Stomach smooth muscle (tissue), 2 donors: Measurements from ENCODE around the gene KAZN.

Experiments used
- H3K27ac ChIP-seq: one replicate; pipeline ENCODE4 v1.7.0; 2013; ENCODE audit warnings: mild to moderate bottlenecking, low read length, inconsistent platforms
- H3K27me3 ChIP-seq, 2 donors: one replicate each; pipeline ENCODE4 v1.7.0; 2013; ENCODE audit warnings: low read length in 2 of 2; ENCODE audit not compliant: insufficient read depth in 2 of 2, control insufficient read depth in 1 of 2
- H3K36me3 ChIP-seq, 2 donors: one replicate each; pipeline ENCODE4 v1.7.0; 2013; ENCODE audit warnings: low read length in 2 of 2; ENCODE audit not compliant: control insufficient read depth in 2 of 2, insufficient read depth in 2 of 2
- H3K4me1 ChIP-seq: one replicate; pipeline ENCODE4 v1.7.0; 2013; ENCODE audit warnings: low read length; ENCODE audit not compliant: control insufficient read depth, insufficient read depth
- H3K4me3 ChIP-seq, 2 donors: one replicate each; pipeline ENCODE4 v1.7.0; 2013; ENCODE audit warnings: low read length in 2 of 2
- H3K9ac ChIP-seq, 2 donors: one replicate each; pipeline ENCODE4 v1.7.0; 2013; ENCODE audit warnings: low read length in 2 of 2, mild to moderate bottlenecking in 1 of 2
- H3K9me3 ChIP-seq, 2 donors: one replicate each; pipeline ENCODE4 v1.7.0; 2013; ENCODE audit warnings: low read length in 2 of 2; ENCODE audit not compliant: control insufficient read depth in 2 of 2
- donor health status: healthy.
- donor health status: Pancreatic carcinoma.

Gene KAZN

DNA sequence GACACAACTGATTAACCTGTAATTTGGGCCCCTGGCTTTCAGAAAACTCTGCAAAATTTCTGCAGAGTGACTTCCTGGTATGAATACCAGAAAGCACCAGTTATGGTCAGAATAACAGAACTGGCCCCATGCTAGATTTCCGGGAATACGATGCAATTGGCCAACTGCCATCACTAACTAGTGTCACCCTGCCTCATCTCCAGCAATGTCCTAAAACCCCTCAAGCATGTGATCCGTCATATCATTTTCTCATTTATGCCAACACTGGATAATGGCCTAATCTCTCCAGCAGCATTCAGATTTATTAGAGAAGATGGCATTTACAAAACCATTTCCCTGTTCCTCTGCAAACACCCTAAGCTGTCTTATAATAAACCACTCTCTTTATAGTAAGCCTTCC lies 15.4 kb downstream of the KAZN start:
- H3K27me3 ChIP-seq = peaks cover 0 to 4% of the 10 kb centered on the region in 2 donors

DNA sequence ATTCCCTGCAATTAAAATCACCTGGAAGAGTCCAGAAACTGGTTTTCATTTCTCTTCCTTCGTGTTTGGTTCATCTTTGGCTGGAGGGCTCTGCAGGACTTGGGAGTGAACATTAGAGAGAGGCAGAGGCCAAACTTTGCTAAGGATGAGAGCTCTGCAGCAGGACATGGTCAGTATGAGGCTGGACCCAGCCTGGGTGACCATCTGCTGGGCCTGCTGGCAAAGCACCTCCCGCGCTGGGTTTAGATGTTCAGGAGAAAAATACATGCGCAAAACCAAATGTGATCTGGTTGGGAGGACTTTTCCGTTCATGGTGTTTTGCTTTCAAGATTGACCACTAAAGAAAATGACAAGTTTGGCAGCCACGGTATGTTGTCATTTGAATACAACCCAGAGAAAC lies 15.9 kb downstream of the KAZN start:
- Histone ChIP-seq H3K4me3 (no peak overlapping the region), H3K27me3 (peaks cover 0 to 4% of the 10 kb centered on the region in 2 donors), H3K4me1 (no peaks in the 10 kb centered on the region), H3K27ac (no peak overlapping the region), H3K9me3 (no peaks in the 10 kb centered on the region), H3K36me3 (no peaks in the 10 kb centered on the region), H3K9ac (no peak overlapping the region)

More for the DNA sequence above, 15.4 kb downstream of the KAZN start:
- Histone ChIP-seq H3K4me3 (no peak overlapping the region), H3K9me3 (no peaks in the 10 kb centered on the region), H3K36me3 (no peaks in the 10 kb centered on the region), H3K27ac (no peak overlapping the region), H3K4me1 (no peaks in the 10 kb centered on the region), H3K9ac (no peak overlapping the region)

DNA sequence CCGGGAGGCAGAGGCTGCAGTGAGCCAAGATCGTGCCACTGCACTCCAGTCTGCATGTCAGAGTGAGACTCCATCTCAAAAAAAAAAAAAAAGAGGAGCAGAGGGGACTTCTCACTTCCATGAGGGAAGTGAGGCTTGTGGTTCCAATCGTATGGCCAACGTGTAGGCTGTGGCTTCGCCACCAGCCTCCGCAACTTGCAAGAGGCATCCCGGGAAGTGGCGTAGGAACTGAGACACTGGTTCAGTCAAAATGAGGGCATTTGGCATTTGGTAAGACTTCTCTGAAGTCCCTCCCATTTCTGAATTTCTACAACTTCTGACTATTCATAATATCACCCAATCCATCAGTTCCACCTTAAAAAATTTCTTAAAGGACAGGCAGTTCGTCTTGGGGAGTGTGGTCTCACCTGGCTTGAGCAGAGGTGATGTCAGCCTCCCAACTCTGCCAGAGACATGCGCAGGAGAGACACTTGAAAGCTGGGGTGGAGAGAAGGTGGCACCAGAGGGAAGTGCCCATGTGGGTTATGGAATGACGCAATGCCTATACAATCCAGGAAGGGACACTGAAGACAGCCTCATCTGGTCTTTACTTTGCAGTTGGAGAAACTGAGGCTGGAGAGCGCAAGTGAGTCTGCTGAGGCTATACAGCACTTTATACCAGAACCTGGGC lies 17.2 kb downstream of the KAZN start:
- Histone ChIP-seq H3K9me3 (no peaks in the 10 kb centered on the region), H3K27ac (no peak overlapping the region), H3K4me3 (no peak overlapping the region), H3K4me1 (no peaks in the 10 kb centered on the region), H3K36me3 (no peaks in the 10 kb centered on the region), H3K9ac (no peak overlapping the region), H3K27me3 (peaks cover 0 to 2% of the 10 kb centered on the region in 2 donors)

DNA sequence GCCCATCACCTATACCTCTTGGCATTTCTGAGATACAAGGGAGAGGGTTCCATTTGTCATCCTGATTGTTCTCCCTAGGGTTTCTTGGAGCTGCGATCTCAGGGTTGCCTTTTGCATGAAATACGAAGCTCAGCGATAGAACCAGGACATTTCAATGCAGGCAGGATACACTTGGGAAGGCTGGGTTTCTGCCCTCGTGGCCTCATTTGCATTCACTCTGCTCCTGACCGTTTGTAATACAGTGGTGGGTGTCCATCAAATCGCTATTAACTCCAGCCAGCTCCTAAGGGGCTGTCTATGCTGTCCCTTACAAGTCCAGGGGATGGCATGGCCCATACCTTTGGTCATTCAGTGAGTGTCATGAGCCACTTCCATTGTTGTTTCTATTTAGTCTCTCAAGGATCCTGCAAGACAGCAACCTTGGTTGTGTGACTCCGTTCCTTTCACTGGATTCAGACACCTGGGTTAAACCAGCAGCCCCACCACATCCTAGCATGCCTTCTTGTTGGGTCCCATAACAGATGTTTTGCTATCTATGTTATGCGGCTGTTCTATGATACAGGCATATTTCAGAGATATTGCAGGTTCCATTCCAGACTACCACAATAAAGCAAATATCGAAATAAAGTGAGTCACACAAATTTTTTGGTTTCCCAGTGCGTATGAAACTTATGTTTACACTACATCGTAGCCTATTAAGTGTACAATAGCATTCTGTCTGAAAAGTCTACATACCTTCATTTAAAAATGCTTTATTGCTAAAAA lies 18.3 kb downstream of the KAZN start:
- H3K36me3 ChIP-seq = no peaks in the 10 kb centered on the region
- peaks cover 0 to 2% of the 10 kb centered on the region in 2 donors for H3K27me3 ChIP-seq
- no peaks in the 10 kb centered on the region for H3K9me3 ChIP-seq
- H3K9ac ChIP-seq = no peak overlapping the region
- H3K4me3 ChIP-seq = no peak overlapping the region
- no peak overlapping the region for H3K27ac ChIP-seq
- no peaks in the 10 kb centered on the region for H3K4me1 ChIP-seq

DNA sequence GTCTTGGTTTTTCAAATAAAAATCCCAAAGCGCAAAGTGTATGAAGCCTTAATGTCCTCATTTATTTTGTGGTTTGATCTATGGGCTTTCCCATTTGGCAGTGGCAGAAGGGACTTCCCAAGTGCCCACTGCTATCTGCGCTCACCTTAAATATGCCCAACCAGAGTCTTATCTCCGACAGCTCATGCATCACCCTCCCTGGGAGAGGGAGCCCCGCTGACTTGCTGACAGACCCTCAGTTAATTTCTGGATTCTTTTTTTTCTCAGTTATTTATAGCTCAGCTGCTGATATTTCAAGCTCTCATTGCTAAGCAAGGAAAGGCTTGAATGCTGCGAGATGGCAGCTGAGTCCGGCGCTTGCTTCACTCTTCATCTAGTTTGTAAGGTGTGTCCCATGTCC lies 19.3 kb downstream of the KAZN start:
- Histone ChIP-seq H3K4me1 (no peaks in the 10 kb centered on the region), H3K9ac (no peak overlapping the region), H3K27me3 (peaks cover 0 to 2% of the 10 kb centered on the region in 2 donors), H3K27ac (no peak overlapping the region), H3K9me3 (no peaks in the 10 kb centered on the region), H3K4me3 (no peak overlapping the region), H3K36me3 (no peaks in the 10 kb centered on the region)

DNA sequence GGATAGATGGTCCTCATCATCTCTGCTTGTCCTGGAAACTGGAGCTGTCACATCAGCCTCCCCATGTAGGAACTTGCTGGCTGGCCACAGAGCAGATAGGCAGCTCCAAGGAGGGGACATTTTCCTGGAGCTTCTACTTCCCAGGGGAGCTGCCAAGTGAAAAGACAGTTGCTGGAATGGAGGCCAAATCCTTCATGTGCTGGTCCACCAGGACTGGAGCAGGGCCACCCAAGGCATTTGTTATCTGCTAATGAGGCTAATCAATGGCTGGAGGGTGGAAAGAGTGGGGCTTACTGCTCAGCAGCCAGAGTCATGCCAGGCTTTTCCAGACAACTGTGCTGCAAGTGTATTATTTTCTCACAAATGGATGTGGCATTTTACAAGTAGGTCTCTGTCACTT lies 22.5 kb downstream of the KAZN start:
- Histone ChIP-seq H3K4me3 (no peak overlapping the region), H3K27ac (no peak overlapping the region), H3K27me3 (peaks cover 0 to 2% of the 10 kb centered on the region in 2 donors), H3K4me1 (no peaks in the 10 kb centered on the region), H3K9me3 (no peaks in the 10 kb centered on the region), H3K9ac (no peak overlapping the region), H3K36me3 (no peaks in the 10 kb centered on the region)

DNA sequence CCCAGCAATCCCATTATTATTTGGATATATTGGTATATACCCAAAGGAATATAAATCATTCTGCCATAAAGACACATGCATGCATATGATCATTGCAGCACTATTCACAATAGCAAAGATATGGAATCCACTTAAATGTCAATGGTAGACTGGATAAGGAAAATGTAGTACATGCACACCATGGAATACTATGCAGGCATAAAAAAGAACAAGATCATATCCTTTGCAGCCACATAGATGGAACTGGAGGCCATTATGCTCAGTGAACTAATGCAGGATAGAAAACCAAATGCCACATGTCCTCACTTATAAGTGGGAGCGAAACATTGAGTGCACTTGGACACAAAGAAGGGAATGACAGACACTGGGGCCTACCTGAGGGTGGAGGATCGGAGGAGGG lies 24.6 kb downstream of the KAZN start:
- Histone ChIP-seq H3K4me1 (peaks cover 5% of the 10 kb centered on the region), H3K27ac (no peak overlapping the region), H3K36me3 (no peaks in the 10 kb centered on the region), H3K9ac (no peak overlapping the region), H3K27me3 (no peaks in the 10 kb centered on the region), H3K9me3 (no peaks in the 10 kb centered on the region), H3K4me3 (no peak overlapping the region)

DNA sequence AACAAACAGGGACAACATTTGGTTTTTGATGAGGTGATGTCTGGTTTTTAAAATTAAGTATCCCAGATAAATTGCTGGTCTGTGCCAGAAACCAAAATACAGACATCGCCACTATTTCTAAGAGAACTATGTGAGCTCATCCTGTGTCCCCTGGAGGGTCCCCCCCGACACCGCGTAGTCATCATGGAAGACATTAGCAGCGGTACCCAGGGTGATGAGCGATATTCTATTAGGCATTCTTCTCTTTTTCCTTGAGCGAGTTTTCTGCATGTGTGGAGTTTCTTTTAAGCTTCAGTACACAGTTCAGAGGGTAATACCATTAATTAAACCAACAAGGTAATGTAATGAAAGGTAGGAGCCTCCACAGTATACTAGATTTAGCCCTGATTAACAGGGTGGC lies 26.5 kb downstream of the KAZN start:
- H3K9ac ChIP-seq = no peak overlapping the region
- peaks cover 5% of the 10 kb centered on the region for H3K4me1 ChIP-seq
- H3K27ac ChIP-seq = no peak overlapping the region
- no peaks in the 10 kb centered on the region for H3K9me3 ChIP-seq
- no peak overlapping the region for H3K4me3 ChIP-seq
- no peaks in the 10 kb centered on the region for H3K27me3 ChIP-seq
- H3K36me3 ChIP-seq = no peaks in the 10 kb centered on the region

DNA sequence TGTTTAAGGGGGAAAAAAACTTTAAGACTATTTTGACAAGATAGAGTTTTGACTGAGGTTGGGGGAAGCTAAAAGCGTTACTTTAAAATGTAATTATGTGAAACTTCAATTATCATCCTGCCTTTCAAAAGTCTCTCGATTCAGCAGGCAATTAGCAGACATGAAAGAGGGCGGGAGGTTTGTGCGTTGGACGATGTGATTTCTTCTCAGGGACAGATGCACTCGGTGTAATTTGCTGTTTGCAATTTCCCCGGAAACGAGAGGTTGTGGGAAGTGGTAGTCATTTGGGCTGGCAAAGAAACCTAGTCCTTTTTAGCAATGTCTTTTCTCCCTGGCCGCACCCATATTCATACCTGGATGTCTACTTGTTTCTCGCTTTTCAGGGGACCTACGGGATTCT lies 27.1 kb downstream of the KAZN start:
- Histone ChIP-seq H3K4me1 (peaks cover 5% of the 10 kb centered on the region), H3K27me3 (no peaks in the 10 kb centered on the region), H3K9me3 (no peaks in the 10 kb centered on the region), H3K36me3 (no peaks in the 10 kb centered on the region), H3K4me3 (no peak overlapping the region), H3K27ac (no peak overlapping the region), H3K9ac (no peak overlapping the region)

DNA sequence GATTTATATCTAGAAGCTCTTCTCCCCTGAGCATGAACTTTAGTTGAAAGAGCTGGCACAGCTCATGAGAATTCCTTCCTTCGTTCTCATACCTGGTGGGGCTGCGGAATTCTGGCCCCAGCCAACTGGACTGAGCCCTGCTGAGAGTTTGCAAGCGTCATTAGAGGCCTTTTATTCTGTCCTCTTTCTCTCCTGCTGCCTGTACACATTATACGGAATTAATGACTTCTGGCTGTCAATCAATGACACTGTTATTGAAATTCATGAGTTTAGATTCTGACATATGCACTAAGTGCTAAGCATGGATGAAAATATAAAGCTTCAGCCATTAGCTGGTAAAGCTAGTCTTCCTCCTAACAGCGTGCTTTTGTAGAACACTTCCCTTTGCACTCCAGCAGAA lies 27.5 kb downstream of the KAZN start:
- no peak overlapping the region for H3K9ac ChIP-seq
- H3K27me3 ChIP-seq = no peaks in the 10 kb centered on the region
- no peak overlapping the region for H3K4me3 ChIP-seq
- no peak overlapping the region for H3K27ac ChIP-seq
- H3K9me3 ChIP-seq = no peaks in the 10 kb centered on the region
- peaks cover 5% of the 10 kb centered on the region for H3K4me1 ChIP-seq
- no peaks in the 10 kb centered on the region for H3K36me3 ChIP-seq
